HepG2 (cell line): ENCODE results near the gene SLC18A2. TPM values are rescaled to one million over a fixed set of nuclear protein-coding genes. Genes with fewer than 3 reads are reported as not detected.

ENCODE experiments used
- CTCF ChIP-seq: sonication (generic); formaldehyde crosslinking; IDR thresholded peaks from 2 replicates; pipeline ENCODE4 v1.5.0; 2020; ENCODE audit warnings: mild to moderate bottlenecking, missing genetic modification reagents, moderate library complexity
- FOXA3 ChIP-seq: IDR thresholded peaks from 2 replicates; pipeline ENCODE4 v1.6.1; 2016; ENCODE audit warnings: missing genetic modification reagents, missing compliant biosample characterization
- GFI1 ChIP-seq: sonication (generic); formaldehyde crosslinking; IDR thresholded peaks from 2 replicates; pipeline ENCODE4 v1.5.0; 2020; ENCODE audit warnings: missing genetic modification reagents, mild to moderate bottlenecking, borderline replicate concordance
- HNRNPLL ChIP-seq: fragments of 200-400 bp; formaldehyde crosslinking; IDR thresholded peaks from 2 replicates; pipeline ENCODE4 v1.6.1; 2017; ENCODE audit warnings: mild to moderate bottlenecking, low read depth, low read length; ENCODE audit not compliant: poor library complexity, severe bottlenecking
- JARID2 ChIP-seq: sonication (generic); formaldehyde crosslinking; IDR thresholded peaks from 2 replicates; pipeline ENCODE4 v1.8.1; 2023; ENCODE audit warnings: missing genetic modification reagents, inconsistent platforms; ENCODE audit not compliant: insufficient replicate concordance
- KLF12 ChIP-seq: sonication (generic); formaldehyde crosslinking; IDR thresholded peaks from 2 replicates; pipeline ENCODE4 v1.4.0; 2020; ENCODE audit warnings: missing genetic modification reagents, borderline replicate concordance
- MBD4 ChIP-seq: IDR thresholded peaks from 2 replicates; pipeline ENCODE4 v1.6.1; 2012; ENCODE audit warnings: low read length, inconsistent platforms, borderline replicate concordance
- MEIS2 ChIP-seq: sonication (generic); formaldehyde crosslinking; IDR thresholded peaks from 2 replicates; pipeline ENCODE4 v1.9.0; 2021; ENCODE audit warnings: mild to moderate bottlenecking, missing genetic modification reagents
- THAP8 ChIP-seq: sonication (generic); formaldehyde crosslinking; IDR thresholded peaks from 2 replicates; pipeline ENCODE4 v1.5.1; 2020; ENCODE audit warnings: missing genetic modification reagents, mild to moderate bottlenecking, borderline replicate concordance
- ZFX ChIP-seq: sonication (generic); formaldehyde crosslinking; IDR thresholded peaks from 2 replicates; pipeline ENCODE4 v1.4.0; 2020; ENCODE audit warnings: mild to moderate bottlenecking, low read depth, missing genetic modification reagents, moderate library complexity
- ZNF124 ChIP-seq: sonication (generic); formaldehyde crosslinking; IDR thresholded peaks from 2 replicates; pipeline ENCODE4 v1.4.0; 2020; ENCODE audit warnings: missing genetic modification reagents
- ZNF556 ChIP-seq: sonication (generic); formaldehyde crosslinking; IDR thresholded peaks from 2 replicates; pipeline ENCODE4 v1.4.0; 2020; ENCODE audit warnings: mild to moderate bottlenecking, missing genetic modification reagents, borderline replicate concordance
- ZNF577 ChIP-seq: sonication (generic); formaldehyde crosslinking; IDR thresholded peaks from 2 replicates; pipeline ENCODE4 v1.4.0; 2020; ENCODE audit warnings: mild to moderate bottlenecking, low read depth, missing genetic modification reagents, borderline replicate concordance
- ZNF772 ChIP-seq: sonication (generic); formaldehyde crosslinking; IDR thresholded peaks from 2 replicates; pipeline ENCODE4 v1.5.0; 2020; ENCODE audit warnings: mild to moderate bottlenecking, missing genetic modification reagents
- ZSCAN29 ChIP-seq: sonication (generic); formaldehyde crosslinking; conservative IDR thresholded peaks from 2 replicates; pipeline ENCODE4 v1.4.0; 2020; ENCODE audit warnings: mild to moderate bottlenecking, missing genetic modification reagents
- polyA plus RNA-seq, 8 experiments: library from polyadenylated mRNA; depleted of rRNA in 3 of 8; stranded (reverse) in 7 of 8; unstranded in 1 of 8; fragments of >200 nt; fragmentation: Illumina TruSeq in 4 of 8; extraction: Trizol in 4 of 8; gene quantifications; 2 replicates each; pipeline versions ENCODE4 v1.2.1 to v1.2.3, GENCODE V29; 2011 to 2016; ENCODE audit warnings: low read depth in 4 of 8, missing spikeins in 1 of 8, mixed read lengths in 1 of 8; ENCODE audit not compliant: insufficient read depth in 1 of 8
- total RNA-seq, 5 experiments: library from RNA; depleted of rRNA; stranded (reverse); fragments of >200 nt; fragmentation: Illumina TruSeq; extraction: Trizol; gene quantifications; 2 replicates each; pipeline ENCODE4 v1.2.3, GENCODE V29; 2016; ENCODE audit warnings: low read depth in 1 of 5
- TF ChIP-seq, protein P1 (sequence below): sonication (generic); formaldehyde crosslinking; IDR thresholded peaks from 2 replicates; pipeline ENCODE4 v1.5.0; 2020; ENCODE audit warnings: mild to moderate bottlenecking, missing genetic modification reagents
- TF ChIP-seq, protein P2 (sequence below): sonication (generic); formaldehyde crosslinking; conservative IDR thresholded peaks from 2 replicates; pipeline ENCODE4 v1.4.0; 2020; ENCODE audit warnings: missing genetic modification reagents
- TF ChIP-seq, protein P3 (sequence below): sonication (generic); formaldehyde crosslinking; IDR thresholded peaks from 2 replicates; pipeline ENCODE4 v1.4.0; 2020; ENCODE audit warnings: low read depth, missing genetic modification reagents

Gene SLC18A2
- total and polyA plus RNA-seq, 2 of the 13 experiments (the other 11 are each of a cell fraction or from before 2014, with no cell fraction given): not detected

- TF ChIP-seq FOXA3 (CRISPR knock-in tag): 0 out of 2 replicates have a peak, but pooled peaks have one; percentile 26
- peak; percentile 51; the same call in 1 of the 2 replicates for TF ChIP-seq GFI1 (CRISPR knock-in tag)
- TF ChIP-seq CTCF: peak; percentile 99
- TF ChIP-seq MEIS2 (CRISPR knock-in tag): no peak
- peak; percentile 81; the same call in 1 of the 2 replicates for TF ChIP-seq THAP8 (CRISPR knock-in tag)
- TF ChIP-seq HNRNPLL: peak; percentile 34
- no peak for TF ChIP-seq MBD4
- peak; percentile 43 for TF ChIP-seq ZFX (CRISPR knock-in tag)
- TF ChIP-seq JARID2 (CRISPR knock-in tag): peak; percentile 68
- TF ChIP-seq, protein P1, sequence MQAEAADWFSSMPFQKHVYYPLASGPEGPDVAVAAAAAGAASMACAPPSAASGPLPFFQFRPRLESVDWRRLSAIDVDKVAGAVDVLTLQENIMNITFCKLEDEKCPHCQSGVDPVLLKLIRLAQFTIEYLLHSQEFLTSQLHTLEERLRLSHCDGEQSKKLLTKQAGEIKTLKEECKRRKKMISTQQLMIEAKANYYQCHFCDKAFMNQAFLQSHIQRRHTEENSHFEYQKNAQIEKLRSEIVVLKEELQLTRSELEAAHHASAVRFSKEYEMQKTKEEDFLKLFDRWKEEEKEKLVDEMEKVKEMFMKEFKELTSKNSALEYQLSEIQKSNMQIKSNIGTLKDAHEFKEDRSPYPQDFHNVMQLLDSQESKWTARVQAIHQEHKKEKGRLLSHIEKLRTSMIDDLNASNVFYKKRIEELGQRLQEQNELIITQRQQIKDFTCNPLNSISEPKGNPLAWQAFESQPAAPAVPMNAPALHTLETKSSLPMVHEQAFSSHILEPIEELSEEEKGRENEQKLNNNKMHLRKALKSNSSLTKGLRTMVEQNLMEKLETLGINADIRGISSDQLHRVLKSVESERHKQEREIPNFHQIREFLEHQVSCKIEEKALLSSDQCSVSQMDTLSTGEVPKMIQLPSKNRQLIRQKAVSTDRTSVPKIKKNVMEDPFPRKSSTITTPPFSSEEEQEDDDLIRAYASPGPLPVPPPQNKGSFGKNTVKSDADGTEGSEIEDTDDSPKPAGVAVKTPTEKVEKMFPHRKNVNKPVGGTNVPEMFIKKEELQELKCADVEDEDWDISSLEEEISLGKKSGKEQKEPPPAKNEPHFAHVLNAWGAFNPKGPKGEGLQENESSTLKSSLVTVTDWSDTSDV (CRISPR knock-in tag): no peak
- TF ChIP-seq, protein P2, sequence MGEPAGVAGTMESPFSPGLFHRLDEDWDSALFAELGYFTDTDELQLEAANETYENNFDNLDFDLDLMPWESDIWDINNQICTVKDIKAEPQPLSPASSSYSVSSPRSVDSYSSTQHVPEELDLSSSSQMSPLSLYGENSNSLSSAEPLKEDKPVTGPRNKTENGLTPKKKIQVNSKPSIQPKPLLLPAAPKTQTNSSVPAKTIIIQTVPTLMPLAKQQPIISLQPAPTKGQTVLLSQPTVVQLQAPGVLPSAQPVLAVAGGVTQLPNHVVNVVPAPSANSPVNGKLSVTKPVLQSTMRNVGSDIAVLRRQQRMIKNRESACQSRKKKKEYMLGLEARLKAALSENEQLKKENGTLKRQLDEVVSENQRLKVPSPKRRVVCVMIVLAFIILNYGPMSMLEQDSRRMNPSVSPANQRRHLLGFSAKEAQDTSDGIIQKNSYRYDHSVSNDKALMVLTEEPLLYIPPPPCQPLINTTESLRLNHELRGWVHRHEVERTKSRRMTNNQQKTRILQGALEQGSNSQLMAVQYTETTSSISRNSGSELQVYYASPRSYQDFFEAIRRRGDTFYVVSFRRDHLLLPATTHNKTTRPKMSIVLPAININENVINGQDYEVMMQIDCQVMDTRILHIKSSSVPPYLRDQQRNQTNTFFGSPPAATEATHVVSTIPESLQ (CRISPR knock-in tag): no peak
- TF ChIP-seq KLF12 (CRISPR knock-in tag): no peak
- peak; percentile 72; the same call in 1 of the 2 replicates for TF ChIP-seq ZNF556
- peak; percentile 73; the same call in 1 of the 2 replicates for TF ChIP-seq ZNF124 (CRISPR knock-in tag)
- no peak for TF ChIP-seq ZNF772 (CRISPR knock-in tag)
- no peak for TF ChIP-seq ZNF577 (CRISPR knock-in tag)
- TF ChIP-seq, protein P3, sequence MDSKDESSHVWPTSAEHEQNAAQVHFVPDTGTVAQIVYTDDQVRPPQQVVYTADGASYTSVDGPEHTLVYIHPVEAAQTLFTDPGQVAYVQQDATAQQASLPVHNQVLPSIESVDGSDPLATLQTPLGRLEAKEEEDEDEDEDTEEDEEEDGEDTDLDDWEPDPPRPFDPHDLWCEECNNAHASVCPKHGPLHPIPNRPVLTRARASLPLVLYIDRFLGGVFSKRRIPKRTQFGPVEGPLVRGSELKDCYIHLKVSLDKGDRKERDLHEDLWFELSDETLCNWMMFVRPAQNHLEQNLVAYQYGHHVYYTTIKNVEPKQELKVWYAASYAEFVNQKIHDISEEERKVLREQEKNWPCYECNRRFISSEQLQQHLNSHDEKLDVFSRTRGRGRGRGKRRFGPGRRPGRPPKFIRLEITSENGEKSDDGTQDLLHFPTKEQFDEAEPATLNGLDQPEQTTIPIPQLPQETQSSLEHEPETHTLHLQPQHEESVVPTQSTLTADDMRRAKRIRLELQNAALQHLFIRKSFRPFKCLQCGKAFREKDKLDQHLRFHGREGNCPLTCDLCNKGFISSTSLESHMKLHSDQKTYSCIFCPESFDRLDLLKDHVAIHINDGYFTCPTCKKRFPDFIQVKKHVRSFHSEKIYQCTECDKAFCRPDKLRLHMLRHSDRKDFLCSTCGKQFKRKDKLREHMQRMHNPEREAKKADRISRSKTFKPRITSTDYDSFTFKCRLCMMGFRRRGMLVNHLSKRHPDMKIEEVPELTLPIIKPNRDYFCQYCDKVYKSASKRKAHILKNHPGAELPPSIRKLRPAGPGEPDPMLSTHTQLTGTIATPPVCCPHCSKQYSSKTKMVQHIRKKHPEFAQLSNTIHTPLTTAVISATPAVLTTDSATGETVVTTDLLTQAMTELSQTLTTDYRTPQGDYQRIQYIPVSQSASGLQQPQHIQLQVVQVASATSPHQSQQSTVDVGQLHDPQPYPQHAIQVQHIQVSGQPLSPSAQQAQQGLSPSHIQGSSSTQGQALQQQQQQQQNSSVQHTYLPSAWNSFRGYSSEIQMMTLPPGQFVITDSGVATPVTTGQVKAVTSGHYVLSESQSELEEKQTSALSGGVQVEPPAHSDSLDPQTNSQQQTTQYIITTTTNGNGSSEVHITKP (CRISPR knock-in tag): peak; percentile 18; the same call in 1 of the 2 replicates
- no peak; the same call in 1 of the 2 replicates for TF ChIP-seq ZSCAN29 (CRISPR knock-in tag)
Observed at GRCh38 chr10:117216611-117217195, 24.2 kb upstream of the SLC18A2 start (continued).
